Thymus (tissue), 11 donors: ENCODE data around the gene TNK2. TPM values are rescaled to one million over a fixed set of nuclear protein-coding genes. Genes with fewer than 3 reads are reported as not detected.

Source experiments
- DNase-seq, 9 donors: peaks; one replicate each; pipeline ENCODE4 v3.0.0-alpha.2; 2013; ENCODE audit warnings: low spot score in 9 of 9, low read depth in 6 of 9, missing footprints in 1 of 9
- H3K27ac ChIP-seq, 2 donors: one replicate each; pipeline ENCODE4 v1.5.1; 2013; ENCODE audit warnings: control low read depth in 1 of 2, low read depth in 1 of 2, low read length in 1 of 2, mild to moderate bottlenecking in 1 of 2, moderate library complexity in 1 of 2
- H3K27me3 ChIP-seq, 2 donors: one replicate each; pipeline ENCODE4 v1.5.1; 2013; ENCODE audit warnings: low read length in 1 of 2; ENCODE audit not compliant: control insufficient read depth in 2 of 2, insufficient read depth in 1 of 2
- H3K36me3 ChIP-seq, 2 donors: one replicate each; pipeline ENCODE4 v1.5.1; 2013; ENCODE audit warnings: low read length in 1 of 2, mild to moderate bottlenecking in 1 of 2, moderate library complexity in 1 of 2; ENCODE audit not compliant: control insufficient read depth in 2 of 2, insufficient read depth in 2 of 2
- H3K4me1 ChIP-seq, 2 donors: one replicate each; pipeline ENCODE4 v1.5.1; 2013; ENCODE audit warnings: low read length in 2 of 2; ENCODE audit not compliant: control insufficient read depth in 2 of 2, insufficient read depth in 2 of 2
- H3K4me3 ChIP-seq, 2 donors: one replicate each; pipeline ENCODE4 v1.5.1; 2013; ENCODE audit warnings: low read length in 2 of 2, control low read depth in 1 of 2, mild to moderate bottlenecking in 1 of 2
- H3K9me3 ChIP-seq, 2 donors: one replicate each; pipeline ENCODE4 v1.5.1; 2013; ENCODE audit warnings: low read length in 1 of 2, mild to moderate bottlenecking in 1 of 2; ENCODE audit not compliant: control insufficient read depth in 2 of 2, insufficient read depth in 1 of 2
- WGBS: extraction: QIAGEN DNeasy Blood & Tissue Kit; methylation state at CpG from one replicate; pipeline ENCODE4 v1.1.7; 2013; 5-methylcytosine and 5-hydroxymethylcytosine counted together
- polyA plus RNA-seq: library from polyadenylated mRNA; stranded (reverse); fragments of 200-250 nt; gene quantifications from one replicate; pipeline ENCODE4 v1.2.3, GENCODE V29; 2013
- total RNA-seq: library from RNA; stranded (reverse); fragments of 120-200 nt; gene quantifications from one replicate; pipeline ENCODE4 v1.2.4, GENCODE V29; 2013
- donor health status: healthy.

TNK2 gene
- total and polyA plus RNA-seq, 2 donors, result 13.3 to 101 TPM

GRCh38 chr3:195911041-195911945, 2.9 kb upstream of the TNK2 start:
- H3K36me3 ChIP-seq, result no peaks in the 10 kb centered on the region

GRCh38 chr3:195910499-195910845, 2.1 kb upstream of the TNK2 start:
- Histone ChIP-seq H3K27ac (no peak overlapping the region), H3K4me3 (no peak overlapping the region), H3K9me3 (peaks cover 0 to 6% of the 10 kb centered on the region in 2 donors), H3K27me3 (peaks cover 0 to 4% of the 10 kb centered on the region in 2 donors), H3K36me3 (peaks cover 0 to under 1% of the 10 kb centered on the region in 2 donors), H3K4me1 (peaks cover 12 to 49% of the 10 kb centered on the region in 2 donors)
- WGBS, result 97% methylated on average over 8 of the region's 8 CpGs
- no peak for DNase-seq

More at GRCh38 chr3:195911041-195911945, 2.9 kb upstream of the TNK2 start:
- 96% methylated on average over 14 of the region's 14 CpGs for WGBS
- Histone ChIP-seq H3K27me3 (peaks cover 0 to 4% of the 10 kb centered on the region in 2 donors), H3K4me1 (peaks cover 10 to 48% of the 10 kb centered on the region in 2 donors), H3K9me3 (peaks cover 0 to 6% of the 10 kb centered on the region in 2 donors), H3K4me3 (no peak overlapping the region), H3K27ac (no peak overlapping the region)
- DNase-seq, result no peak

DNA sequence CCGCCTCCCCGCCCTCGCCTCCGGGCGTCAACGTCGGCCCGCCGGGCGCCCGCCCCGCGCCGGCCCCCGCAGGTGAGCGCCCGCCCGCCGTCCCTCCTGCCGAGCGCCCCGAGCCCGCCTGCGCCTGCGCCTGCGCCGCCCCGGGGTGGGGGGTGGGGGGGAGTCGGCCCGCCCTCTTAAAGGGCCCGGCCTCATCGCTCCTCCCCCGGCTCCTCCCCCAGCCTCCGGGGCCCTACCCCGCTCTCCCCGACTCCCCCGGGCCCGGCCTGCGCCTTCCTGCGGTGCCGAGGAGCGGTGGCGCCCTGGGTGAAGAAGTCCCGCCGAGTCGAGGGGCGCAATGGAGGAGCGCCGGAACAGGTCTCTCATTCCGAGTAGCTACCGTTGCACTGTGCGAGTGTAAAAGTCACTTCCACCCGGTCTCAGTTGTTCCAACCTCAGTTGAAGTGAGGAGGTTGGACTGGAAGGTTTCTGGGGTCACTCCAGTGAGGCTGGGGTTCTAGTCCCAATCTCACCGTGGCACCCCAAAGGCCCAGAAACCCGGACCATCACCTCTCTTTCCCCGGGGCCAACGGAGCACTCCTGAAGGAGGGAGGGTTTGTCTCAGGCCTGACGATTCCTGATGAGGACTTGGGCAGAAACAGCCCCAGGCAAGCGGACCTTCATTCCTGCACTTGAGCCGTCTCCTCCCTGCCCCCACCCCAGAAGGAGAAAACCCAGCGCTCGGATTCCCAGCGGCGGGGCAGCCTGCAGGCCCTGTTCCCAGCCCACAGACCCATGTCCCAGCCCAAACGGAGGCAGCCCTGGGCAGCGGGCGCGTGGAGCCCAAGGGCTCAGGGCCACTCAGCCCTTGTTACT, 1.5 kb upstream of the TNK2 start:
- peak overlapping the region; percentile 38 to 87 for H3K4me3 ChIP-seq
- peaks cover 12 to 44% of the 10 kb centered on the region in 2 donors for H3K4me1 ChIP-seq
- peak overlapping the region; percentile 69 to 76 for H3K27ac ChIP-seq
- H3K9me3 ChIP-seq, result peaks cover 0 to 6% of the 10 kb centered on the region in 2 donors
- H3K36me3 ChIP-seq, result peaks cover 0 to 3% of the 10 kb centered on the region in 2 donors
- H3K27me3 ChIP-seq, result peaks cover 0 to 4% of the 10 kb centered on the region in 2 donors
- DNase-seq, result peak in 6 of 9 donors; percentile 85 to 94 (median 90)
- 19% methylated on average over 68 of the region's 68 CpGs for WGBS

DNA sequence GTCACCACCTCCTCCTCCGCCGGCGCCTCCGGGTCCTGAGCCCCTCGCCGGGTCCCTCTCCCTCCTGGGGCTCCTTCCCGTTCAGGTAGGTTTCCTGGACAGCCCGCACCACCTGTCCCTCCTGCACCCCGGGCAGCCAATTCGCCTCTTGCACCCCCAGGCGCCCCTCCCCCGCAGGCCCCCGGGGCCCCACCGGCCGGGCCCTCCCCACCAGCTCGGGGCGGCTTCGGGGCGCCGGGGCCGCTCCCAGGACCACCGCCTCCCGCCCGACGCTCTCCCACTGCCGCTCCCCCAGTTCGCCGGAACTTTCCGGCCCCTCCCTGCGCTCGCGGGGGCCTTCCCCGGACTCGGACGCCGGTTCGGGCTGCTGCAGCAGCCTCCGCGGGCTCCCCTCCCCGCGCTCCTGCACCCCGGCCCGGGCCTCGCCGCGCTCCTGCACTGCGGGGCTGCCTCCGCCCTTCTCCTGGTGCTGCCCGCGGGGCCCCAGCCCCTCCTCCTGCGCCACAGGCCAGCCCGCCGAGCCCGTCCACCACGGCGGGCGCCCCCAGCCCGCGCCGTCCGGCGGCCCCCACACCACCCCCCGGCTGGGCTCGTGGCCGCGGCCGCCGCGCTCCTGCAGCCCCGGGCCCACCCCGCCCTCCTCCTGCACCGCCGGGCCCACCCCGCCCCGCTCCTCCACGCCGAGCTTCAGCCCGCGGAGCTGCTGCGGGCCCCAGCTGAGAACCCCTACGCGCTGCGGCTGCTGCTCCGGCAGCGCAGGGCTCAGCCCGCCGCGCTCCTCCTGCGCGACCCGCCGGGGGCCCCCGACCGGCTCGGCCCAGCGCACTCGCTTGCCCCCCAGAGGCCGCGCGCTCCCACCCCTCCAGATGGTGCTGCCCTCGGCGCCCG, 587 bp upstream of the TNK2 start:
- H3K4me3 ChIP-seq, result peak overlapping the region; percentile 69 to 87
- H3K4me1 ChIP-seq, result peaks cover 8 to 46% of the 10 kb centered on the region in 2 donors
- H3K36me3 ChIP-seq, result peaks cover 0 to 3% of the 10 kb centered on the region in 2 donors
- H3K27me3 ChIP-seq, result peaks cover 0 to 4% of the 10 kb centered on the region in 2 donors
- peak overlapping the region; percentile 80 to 90 for H3K27ac ChIP-seq
- peak in 2 of 9 donors; percentile 53 to 54 for DNase-seq
- H3K9me3 ChIP-seq, result peaks cover 0 to 6% of the 10 kb centered on the region in 2 donors
- WGBS, result under 1% methylated on average over 103 of the region's 103 CpGs

DNA sequence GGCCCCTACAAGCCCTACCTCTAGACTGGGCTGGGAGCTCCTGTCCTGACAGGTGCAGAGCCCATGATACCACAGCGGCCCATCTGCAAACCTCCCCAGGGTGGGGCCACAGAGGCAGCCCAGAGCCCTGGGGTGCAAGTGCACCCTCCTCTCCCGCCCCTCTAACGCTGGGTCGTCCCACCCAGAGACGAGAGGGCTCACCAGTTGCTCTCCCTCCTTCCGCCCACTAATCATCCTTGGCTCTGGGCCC, 742 bp downstream of the TNK2 start:
- H3K27me3 ChIP-seq, result peaks cover 0 to 4% of the 10 kb centered on the region in 2 donors
- peak in 1 of 9 donors; percentile 52 for DNase-seq
- peaks cover 0 to 6% of the 10 kb centered on the region in 2 donors for H3K9me3 ChIP-seq
- WGBS, result 2% methylated on average over 6 of the region's 6 CpGs
- H3K27ac ChIP-seq, result peak overlapping the region; percentile 80 to 90
- H3K4me3 ChIP-seq, result peak overlapping the region; percentile 69 to 87
- H3K4me1 ChIP-seq, result peaks cover 8 to 54% of the 10 kb centered on the region in 2 donors
- H3K36me3 ChIP-seq, result peaks cover 0 to 3% of the 10 kb centered on the region in 2 donors

DNA sequence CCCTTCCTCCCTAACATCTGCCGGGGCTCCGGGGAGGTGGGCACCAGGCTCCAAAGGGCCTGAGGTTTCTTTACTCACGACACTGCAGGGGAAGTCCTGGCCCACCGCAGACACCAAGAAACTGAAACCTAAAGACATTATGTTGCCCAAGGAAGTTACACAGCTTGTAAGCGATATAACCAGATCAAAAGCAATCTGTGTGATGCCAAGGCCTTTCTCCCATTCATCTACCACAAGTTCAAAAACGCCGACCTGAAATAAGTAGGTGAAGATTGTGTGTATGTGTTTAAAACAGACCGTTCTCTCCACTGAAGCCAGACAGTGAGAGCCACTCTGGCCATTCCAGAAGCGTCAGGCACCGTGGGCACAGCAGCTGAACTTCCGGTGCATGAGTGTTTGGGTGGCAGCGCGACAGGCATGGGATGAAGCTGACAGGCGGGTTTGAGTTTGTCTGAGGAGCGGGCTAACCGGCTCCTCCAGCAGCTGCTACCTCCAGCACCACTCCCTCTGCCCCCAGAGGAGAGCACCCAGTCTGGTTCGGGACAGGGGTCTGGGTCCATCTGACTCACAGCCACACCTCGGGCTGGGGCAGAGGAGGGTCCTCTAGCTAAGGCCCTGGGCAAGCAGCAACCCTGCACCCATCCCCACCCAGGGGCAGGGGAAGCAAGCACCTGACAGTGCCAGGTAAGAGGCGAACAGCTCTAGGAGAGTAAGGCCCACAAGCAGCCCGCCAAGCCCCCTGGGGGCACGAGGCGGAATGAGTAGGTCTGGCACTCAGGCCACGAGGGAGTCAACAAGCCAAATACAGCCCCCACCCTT, 1.3 kb downstream of the TNK2 start:
- WGBS, result 3% methylated on average over 23 of the region's 23 CpGs
- peak in 5 of 9 donors; percentile 57 to 85 (median 66) for DNase-seq
- H3K4me3 ChIP-seq, result peak overlapping the region; percentile 69 to 87
- H3K4me1 ChIP-seq, result peaks cover 8 to 53% of the 10 kb centered on the region in 2 donors
- peaks cover 0 to 3% of the 10 kb centered on the region in 2 donors for H3K36me3 ChIP-seq
- H3K27ac ChIP-seq, result peak overlapping the region; percentile 80 to 90
- H3K27me3 ChIP-seq, result peaks cover 0 to 4% of the 10 kb centered on the region in 2 donors
- peaks cover 0 to 6% of the 10 kb centered on the region in 2 donors for H3K9me3 ChIP-seq

DNA sequence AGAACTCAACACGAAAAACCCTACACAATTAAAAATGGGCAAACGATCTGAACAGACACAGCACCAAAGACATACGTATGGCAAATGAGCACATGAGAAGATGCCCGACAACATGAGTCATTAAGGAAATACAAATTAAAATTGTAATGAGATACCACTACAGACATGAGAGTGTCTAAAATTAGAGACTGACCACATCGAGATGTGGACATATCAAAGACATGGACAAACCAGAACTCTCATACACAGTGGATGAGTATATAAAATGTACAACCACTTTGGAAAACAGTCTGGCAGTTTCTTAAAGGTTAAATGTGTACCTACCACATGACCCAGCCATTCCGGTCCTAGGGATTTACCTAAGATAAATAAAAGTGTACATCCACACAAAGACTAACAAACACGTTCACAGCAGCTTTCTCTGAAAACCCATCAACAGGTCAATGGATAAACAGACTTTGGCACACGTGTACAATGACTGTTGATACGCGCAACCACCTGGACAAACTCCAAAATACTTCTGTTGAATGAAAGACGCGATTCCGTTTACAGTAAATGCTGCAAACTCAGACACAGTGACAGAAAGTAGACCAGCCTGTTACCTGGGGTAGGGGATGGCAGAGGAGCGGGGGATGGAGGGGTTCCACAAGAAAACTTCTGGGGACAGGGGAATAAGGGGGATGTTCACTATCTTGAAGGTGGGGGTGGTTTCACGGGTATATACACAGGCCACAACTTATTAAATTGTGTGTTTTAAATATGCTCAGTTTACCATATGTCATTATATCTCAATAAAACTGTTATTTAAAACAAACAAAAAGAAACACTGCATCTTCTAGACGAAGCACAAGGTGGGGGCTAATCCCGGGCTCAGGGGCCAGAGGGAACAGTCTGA, 2.1 kb downstream of the TNK2 start:
- Histone ChIP-seq H3K9me3 (peaks cover 0 to 6% of the 10 kb centered on the region in 2 donors), H3K36me3 (peaks cover 0 to 8% of the 10 kb centered on the region in 2 donors), H3K27me3 (peaks cover 0 to 4% of the 10 kb centered on the region in 2 donors), H3K4me1 (peaks cover 8 to 54% of the 10 kb centered on the region in 2 donors), H3K27ac (peak overlapping the region; percentile 80 to 90), H3K4me3 (peak overlapping the region; percentile 69 to 87)
- peak in 1 of 9 donors; percentile 43 for DNase-seq
- 35% methylated on average over 17 of the region's 17 CpGs for WGBS
